GM12801 (cell line): ENCODE data around the gene APBA1.

Source experiments
- CTCF ChIP-seq: IDR thresholded peaks from one replicate; pipeline ENCODE4 v1.5.1; 2011; ENCODE audit warnings: control low read depth; ENCODE audit not compliant: insufficient read length; ENCODE audit errors: extremely low read depth

Gene APBA1

GRCh38 chr9:69548681-69549080 lies 123.5 kb downstream of the APBA1 start:
- no peak for TF ChIP-seq CTCF

- TF ChIP-seq CTCF = no peak
Observed at GRCh38 chr9:69546265-69546664, 125.9 kb downstream of the APBA1 start.

- no peak for TF ChIP-seq CTCF
Observed at GRCh38 chr9:69542942-69543704, 129.0 kb downstream of the APBA1 start.

GRCh38 chr9:69542058-69542457 lies 130.1 kb downstream of the APBA1 start:
- no peak for TF ChIP-seq CTCF

GRCh38 chr9:69535911-69536310 lies 136.3 kb downstream of the APBA1 start:
- no peak for TF ChIP-seq CTCF

- TF ChIP-seq CTCF = no peak
Observed at GRCh38 chr9:69535286-69535832, 136.8 kb downstream of the APBA1 start.

- no peak for TF ChIP-seq CTCF
Observed at GRCh38 chr9:69532396-69532795, 139.8 kb downstream of the APBA1 start.

GRCh38 chr9:69527454-69527853 lies 144.7 kb downstream of the APBA1 start:
- no peak for TF ChIP-seq CTCF
